GM20431 (cell line): ENCODE data around the gene SIX4.
"Not testable (repeated sequence)": the region's sequence is repeated elsewhere in the genome, so short reads cannot be mapped to it uniquely, and the experiment has no call there.

Source experiments
- in situ Hi-C: fragments of 300-500 bp; cut with MseI, MboI; formaldehyde crosslinking; loops from one replicate; pipeline ENCODE4 v1.15.0; 2020; ENCODE audit warnings: low sequenced_read_pairs; ENCODE audit not compliant: unreplicated experiment

Gene SIX4

GRCh38 chr14:60723907-60724618 lies at the start of gene SIX4:
TSS of gene SIX4 (minus strand) at chr14:60724351. CDS start at chr14:60724074, 277 bp downstream.
- in situ Hi-C loops, result no loop called here

- in situ Hi-C loops, result no loop called here
Observed at GRCh38 chr14:60773558-60773957, 49.4 kb upstream of the SIX4 start.

DNA sequence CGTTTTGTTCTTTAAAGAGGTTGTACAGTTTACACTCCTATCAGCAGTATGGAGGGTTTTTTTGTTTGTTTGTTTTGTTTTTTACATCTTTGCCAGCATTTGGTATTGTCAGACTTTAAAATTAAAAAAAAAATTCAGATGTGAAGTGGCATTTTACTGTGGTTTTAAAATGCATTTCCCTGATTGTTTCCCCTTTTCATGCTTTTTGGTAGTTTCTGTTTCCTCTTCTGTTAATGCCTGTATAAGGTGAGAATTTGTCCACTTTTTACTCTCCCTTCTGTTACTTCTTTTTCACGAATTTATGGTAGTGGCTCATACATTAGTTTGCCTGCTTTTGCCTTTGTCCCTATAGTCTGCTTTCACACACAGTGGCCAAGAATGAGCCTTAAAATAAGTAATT lies 47.0 kb upstream of the SIX4 start:
- in situ Hi-C loops, result no loop called here

- in situ Hi-C loops, result no loop called here
Observed at GRCh38 chr14:60768602-60769001, 44.5 kb upstream of the SIX4 start.

- in situ Hi-C loops, result no loop called here
Observed at GRCh38 chr14:60760644-60761364, 36.7 kb upstream of the SIX4 start.

DNA sequence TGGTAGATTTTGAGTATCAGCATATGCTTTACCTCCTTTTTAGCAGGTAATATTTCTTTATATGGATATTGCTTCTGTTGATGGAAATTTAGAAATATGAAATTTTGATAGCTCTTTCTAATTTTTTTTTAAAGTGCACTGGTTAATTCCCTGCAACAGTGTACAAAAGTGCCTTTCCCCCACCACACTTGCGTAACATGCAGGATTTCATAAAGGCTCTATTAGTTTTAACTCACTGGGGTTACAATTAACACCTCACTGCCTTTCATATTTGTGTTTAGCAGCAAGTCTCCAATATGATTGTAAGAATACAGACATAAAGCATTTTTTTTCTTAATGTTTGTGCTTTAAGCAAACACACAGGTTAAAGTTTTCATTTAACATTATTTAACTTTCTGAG lies 36.1 kb upstream of the SIX4 start:
- in situ Hi-C loops, result no loop called here

- in situ Hi-C loops, result no loop called here
Observed at GRCh38 chr14:60758885-60759284, 34.7 kb upstream of the SIX4 start.

- in situ Hi-C loops, result no loop called here
Observed at GRCh38 chr14:60757567-60758002, 33.4 kb upstream of the SIX4 start.

DNA sequence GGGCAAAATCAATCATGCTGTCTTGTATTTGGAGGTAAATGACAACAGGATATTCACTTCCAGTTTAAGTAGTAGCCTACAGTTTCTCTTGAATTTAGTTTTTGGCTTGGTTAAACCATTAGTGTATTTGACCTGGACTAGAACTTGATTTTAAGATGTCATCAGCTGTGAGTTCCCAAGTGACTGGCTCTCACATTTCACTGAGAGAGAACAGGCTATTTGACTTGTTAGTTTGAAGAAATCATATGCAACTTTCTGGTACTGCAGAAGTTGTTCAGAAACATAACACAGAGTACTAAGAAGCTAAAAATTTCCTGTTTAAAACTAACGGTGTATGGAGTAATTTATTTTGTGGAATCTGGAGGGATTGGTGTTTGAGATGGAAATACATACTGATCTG lies 32.7 kb upstream of the SIX4 start:
- in situ Hi-C loops, result no loop called here

DNA sequence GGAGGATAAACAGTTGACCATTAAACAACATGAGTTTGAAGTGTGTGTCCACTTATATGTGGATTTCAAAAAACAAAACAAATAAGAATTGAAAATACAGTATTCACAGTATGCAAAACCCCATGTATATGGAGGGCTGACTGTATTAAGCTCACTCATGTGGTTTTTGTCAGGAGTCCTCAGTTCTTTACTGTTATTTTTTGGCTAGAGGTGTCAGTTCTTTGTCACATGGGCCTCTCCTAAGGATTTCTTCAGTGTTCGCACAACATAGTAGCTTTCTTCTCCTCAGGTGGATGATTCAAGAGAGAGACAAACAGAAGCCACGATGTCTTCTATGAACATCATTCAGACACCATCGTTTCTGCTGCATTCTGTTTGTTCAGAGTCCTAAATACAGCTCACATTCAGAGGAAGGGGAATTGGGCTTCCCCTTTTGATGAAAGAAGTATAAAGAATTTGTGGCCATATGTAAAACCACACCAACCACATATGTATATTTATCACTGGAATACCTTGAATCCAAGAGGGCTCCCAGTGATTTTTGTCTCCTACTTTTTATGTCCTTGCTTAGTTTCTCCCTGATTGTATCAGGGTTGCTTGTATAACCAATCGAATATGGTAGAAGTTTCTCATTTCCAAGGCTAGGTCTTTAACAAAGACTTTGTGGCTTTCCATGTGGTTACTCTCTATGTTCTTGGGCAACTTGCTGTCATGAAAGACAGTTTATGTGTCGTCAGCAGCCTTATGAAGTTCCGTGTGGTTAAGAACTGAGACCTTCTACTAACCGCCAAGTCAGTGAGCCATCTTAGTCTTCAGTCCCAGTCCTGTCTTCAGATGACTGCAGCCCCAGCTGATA lies 29.3 kb upstream of the SIX4 start:
- in situ Hi-C loops, result no loop called here

DNA sequence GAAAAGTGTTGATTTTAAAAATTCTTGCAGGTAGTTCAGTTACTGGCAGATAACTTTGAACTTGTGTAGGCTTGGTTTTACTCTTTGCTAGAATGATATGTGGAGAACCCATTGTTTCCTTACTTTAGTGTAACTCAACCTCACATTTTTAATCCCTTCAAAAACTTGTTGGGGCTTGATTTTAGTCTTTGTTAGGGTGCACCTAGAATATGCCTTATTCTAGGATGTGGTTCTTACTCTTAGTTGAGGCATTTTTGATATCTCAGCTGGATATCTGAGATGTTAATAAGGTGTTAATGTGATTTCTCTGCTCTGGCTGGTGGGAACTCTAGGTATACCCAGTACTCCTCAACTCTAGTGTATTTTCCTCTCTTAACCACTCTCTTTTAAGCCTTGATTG lies 20.4 kb upstream of the SIX4 start:
- in situ Hi-C loops, result no loop called here

- in situ Hi-C loops, result no loop called here
Observed at GRCh38 chr14:60738843-60739508, 14.8 kb upstream of the SIX4 start.

DNA sequence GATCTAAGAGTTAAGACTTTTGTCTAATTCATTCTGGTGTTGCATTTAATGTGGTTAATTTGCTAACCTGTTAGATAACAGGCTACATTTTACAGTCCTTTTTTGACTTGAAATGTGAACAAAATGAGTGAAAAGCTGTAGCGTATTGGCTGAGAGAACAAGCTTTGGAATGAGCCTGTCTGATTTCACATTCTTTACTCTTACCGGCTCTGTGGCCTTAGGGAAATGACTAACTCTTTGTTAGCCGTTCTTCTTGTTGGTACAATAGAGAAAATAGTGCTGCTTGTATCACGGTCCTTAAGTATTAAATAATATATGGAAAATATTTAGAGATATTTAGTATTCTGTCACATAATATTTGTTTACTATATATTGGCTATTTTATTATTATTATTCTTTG lies 12.3 kb upstream of the SIX4 start:
- in situ Hi-C loops, result no loop called here

- in situ Hi-C loops, result no loop called here
Observed at GRCh38 chr14:60735416-60735815, 11.3 kb upstream of the SIX4 start.

DNA sequence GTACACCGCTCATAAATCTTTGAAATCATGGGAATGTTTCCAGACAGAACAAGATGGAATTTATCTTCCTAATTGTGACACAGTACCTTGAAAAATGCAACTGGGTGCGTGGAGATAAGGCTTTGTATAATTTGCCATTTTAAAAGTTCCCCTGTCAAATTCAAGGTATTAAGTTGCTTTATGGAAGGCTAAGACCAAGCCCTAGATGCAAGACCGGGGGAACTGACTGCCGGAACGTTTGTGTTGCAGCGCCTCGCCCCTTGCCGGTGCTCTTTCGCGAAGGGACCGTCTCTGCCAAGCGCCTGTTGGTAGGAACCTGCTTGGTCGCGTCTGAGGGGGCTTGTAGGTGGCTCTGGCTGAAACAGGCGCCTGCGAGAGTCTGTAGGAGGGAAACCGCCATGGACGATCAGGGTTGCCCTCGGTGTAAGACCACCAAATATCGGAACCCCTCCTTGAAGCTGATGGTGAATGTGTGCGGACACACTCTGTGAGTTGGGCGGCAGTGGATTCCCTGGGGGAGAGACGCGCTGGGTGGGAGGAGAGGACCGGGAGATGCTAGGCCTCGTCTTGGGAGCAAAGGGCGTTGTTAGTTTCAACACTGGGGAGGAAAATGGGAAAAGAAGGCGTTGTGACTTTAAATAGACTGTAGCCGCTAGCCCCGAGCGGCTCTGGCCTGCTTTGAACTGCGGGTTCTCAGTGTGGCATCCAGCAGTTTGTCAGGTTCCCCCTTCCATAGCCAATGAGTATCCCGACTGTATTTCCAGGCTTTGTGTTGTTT lies 10.5 kb upstream of the SIX4 start, which contains the start of gene MNAT1:
Gene MNAT1 (plus strand): TSS at position 297 of the 778 bp plus-strand sequence. CDS start 102 bp downstream, at position 399.
- in situ Hi-C loops, result no loop called here

DNA sequence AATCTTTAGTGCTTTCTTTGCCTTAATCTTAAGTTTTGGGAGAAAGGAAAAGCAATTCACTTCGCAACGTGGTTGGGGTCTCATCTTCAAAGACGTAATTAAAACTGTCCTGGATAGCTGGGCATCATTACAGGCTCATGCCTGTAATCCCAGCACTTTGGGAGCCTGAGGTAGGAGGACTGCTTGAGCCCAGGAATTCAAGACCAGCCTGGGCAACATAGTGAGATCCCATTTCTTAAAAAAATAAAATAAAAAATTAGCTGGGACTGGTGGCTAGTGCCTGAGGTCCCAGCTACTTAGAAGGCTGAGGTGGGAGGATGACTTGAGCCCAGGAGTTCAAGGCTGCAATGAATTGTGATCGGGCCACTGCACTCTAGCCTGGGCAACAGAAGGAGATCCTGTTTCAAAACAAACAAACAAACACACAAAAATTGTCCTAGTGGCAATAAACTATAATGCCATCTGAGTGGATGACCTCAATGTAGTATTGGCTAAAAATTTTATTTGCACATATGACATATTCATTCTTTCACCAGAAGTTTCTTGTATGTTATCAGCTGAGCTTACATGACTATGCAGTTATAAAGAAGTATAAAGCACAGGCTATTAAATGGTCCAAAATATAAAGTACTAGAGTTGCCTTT lies 8.8 kb upstream of the SIX4 start:
- in situ Hi-C loops, result no loop called here

DNA sequence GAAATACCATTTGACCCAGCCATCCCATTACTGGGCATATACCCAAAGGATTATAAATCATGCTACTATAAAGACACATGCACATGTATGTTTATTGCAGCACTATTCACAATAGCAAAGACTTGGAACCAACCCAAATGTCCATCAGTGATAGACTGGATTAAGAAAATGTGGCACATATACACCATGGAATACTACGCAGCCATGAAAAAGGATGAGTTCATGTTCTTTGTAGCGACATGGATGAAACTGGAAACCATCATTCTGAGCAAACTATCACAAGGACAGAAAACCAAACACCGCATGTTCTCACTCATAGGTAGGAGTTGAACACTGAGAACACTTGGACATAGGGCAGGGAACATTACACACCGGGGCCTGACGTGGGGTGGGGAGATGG lies 7.1 kb upstream of the SIX4 start:
- in situ Hi-C loops, result not testable (repeated sequence)

GRCh38 chr14:60723116-60723906 lies 840 bp downstream of the SIX4 start:
- in situ Hi-C loops, result no loop called here
